Parathyroid adenoma (tissue), 2 donors: ENCODE results near the gene TNFRSF14.

Experiments used
- H2AFZ ChIP-seq: fragments of 300-600 bp; sonication (generic); one replicate; pipeline ENCODE4 v1.7.0; 2017; ENCODE audit warnings: antibody characterized with exemption, mild to moderate bottlenecking
- H3K27ac ChIP-seq: fragments of 300-600 bp; sonication (generic); one replicate; pipeline ENCODE4 v1.7.0; 2017
- H3K27me3 ChIP-seq: fragments of 300-600 bp; sonication (generic); one replicate; pipeline ENCODE4 v1.7.0; 2017; ENCODE audit warnings: low read length; ENCODE audit not compliant: control insufficient read depth, insufficient read depth
- H3K36me3 ChIP-seq: fragments of 300-600 bp; sonication (generic); one replicate; pipeline ENCODE4 v1.7.0; 2017; ENCODE audit warnings: low read length; ENCODE audit not compliant: control insufficient read depth, insufficient read depth
- H3K4me1 ChIP-seq: fragments of 300-600 bp; sonication (generic); one replicate; pipeline ENCODE4 v1.7.0; 2017; ENCODE audit warnings: control low read depth
- H3K4me2 ChIP-seq: fragments of 300-600 bp; sonication (generic); one replicate; pipeline ENCODE4 v1.7.0; 2017; ENCODE audit warnings: low read length
- H3K4me3 ChIP-seq: fragments of 300-600 bp; sonication (generic); one replicate; pipeline ENCODE4 v1.7.0; 2017; ENCODE audit warnings: low read depth, low read length
- H3K79me2 ChIP-seq: fragments of 300-600 bp; sonication (generic); one replicate; pipeline ENCODE4 v1.7.0; 2017; ENCODE audit warnings: control low read depth
- H3K9ac ChIP-seq: fragments of 300-600 bp; sonication (generic); one replicate; pipeline ENCODE4 v1.7.0; 2017; ENCODE audit warnings: mild to moderate bottlenecking
- H3K9me3 ChIP-seq: fragments of 300-600 bp; sonication (generic); one replicate; pipeline ENCODE4 v1.7.0; 2017; ENCODE audit warnings: low read length; ENCODE audit not compliant: control insufficient read depth
- TF ChIP-seq, protein P1 (sequence below): fragments of 300-600 bp; sonication (generic); IDR thresholded peaks from one replicate; pipeline ENCODE4 v1.7.0; 2017; ENCODE audit warnings: antibody characterized with exemption, mild to moderate bottlenecking
- donor health status: primary hyperparathyroidism.

Gene TNFRSF14

DNA sequence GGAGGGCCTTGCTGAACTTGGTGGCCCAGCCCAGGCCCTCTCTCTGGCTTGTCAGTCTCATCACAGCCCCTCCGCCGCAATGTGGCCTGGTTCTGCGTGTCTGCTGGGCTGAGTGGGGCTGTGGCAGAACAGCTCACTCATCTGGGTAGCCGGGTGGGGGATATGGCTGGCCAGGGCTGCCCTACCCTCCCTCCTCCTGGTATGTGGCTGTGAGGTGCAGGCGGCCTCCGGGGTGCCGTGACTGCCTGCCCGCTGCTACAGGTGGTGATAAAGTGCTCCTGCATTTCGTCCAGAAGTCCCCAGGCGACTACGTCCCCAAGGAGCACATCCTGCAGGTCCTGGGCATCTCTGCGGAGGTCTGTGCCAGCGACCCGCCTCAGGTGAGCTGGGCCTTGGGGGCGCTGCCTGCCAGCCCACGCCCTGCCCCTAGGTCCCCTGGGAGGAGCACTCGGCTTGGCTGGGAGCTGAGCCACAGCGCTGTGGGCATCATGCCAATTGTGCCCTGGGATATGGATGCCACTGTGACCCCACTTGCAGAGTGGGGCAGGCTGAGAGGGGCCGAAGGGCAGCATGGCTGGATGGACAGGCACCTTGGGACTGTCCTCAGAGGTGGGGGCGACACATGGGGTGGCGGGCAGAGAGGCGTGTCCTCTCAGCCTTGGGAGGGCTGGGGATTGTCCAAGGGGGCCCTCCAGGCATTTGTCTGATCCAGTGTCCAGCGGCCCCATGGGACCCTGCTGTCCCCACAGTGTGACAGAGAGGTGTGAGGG, 32.7 kb downstream of the TNFRSF14 start:
- Histone ChIP-seq H3K79me2 (no peaks in the 10 kb centered on the region), H3K4me1 (peaks cover 7% of the 10 kb centered on the region), H3K9me3 (no peaks in the 10 kb centered on the region), H3K4me3 (no peak overlapping the region), H3K27ac (no peak overlapping the region), H2AFZ (no peak overlapping the region), H3K9ac (no peak overlapping the region), H3K27me3 (no peaks in the 10 kb centered on the region), H3K36me3 (no peaks in the 10 kb centered on the region), H3K4me2 (no peak overlapping the region)
- TF ChIP-seq, protein P1, sequence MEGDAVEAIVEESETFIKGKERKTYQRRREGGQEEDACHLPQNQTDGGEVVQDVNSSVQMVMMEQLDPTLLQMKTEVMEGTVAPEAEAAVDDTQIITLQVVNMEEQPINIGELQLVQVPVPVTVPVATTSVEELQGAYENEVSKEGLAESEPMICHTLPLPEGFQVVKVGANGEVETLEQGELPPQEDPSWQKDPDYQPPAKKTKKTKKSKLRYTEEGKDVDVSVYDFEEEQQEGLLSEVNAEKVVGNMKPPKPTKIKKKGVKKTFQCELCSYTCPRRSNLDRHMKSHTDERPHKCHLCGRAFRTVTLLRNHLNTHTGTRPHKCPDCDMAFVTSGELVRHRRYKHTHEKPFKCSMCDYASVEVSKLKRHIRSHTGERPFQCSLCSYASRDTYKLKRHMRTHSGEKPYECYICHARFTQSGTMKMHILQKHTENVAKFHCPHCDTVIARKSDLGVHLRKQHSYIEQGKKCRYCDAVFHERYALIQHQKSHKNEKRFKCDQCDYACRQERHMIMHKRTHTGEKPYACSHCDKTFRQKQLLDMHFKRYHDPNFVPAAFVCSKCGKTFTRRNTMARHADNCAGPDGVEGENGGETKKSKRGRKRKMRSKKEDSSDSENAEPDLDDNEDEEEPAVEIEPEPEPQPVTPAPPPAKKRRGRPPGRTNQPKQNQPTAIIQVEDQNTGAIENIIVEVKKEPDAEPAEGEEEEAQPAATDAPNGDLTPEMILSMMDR = no peak

DNA sequence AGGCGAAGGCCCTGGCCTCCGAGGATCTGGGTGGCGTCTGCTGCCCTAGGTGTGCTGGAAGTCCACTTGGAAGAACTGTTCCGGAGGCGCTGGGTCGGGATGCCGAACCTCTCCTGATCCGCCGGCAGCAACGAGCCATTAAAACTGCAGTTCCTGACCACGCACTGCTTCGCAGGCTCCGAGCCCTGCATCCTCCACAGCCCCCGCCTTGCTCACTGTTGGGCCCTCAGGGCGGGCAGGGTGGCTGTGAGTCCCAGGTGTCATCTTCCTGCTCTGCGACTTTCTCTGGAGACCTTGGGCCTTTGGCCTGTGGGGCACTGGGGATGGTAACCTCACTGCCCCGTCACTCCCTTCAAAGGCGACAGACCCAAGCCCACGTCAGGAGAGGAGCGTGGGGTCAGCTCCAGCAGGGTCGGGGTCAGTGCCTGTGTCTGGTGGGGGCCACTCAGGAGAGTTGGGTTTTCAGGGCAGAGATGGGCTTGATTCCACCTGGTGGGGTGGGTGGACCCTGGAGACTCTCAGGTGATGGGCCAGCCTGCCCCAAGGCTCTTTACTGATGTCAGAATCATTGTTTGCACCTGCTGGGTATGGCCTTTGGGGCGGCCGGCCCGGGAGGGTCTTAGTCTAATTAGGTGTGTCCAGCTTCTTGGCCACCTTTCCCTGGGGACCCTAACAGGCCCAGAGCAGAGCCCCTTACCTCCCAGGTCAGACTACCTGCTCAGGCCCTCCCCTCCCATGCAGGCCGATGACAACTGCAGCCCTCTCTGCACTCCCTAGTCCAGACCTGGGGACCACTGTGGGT, 33.5 kb downstream of the TNFRSF14 start:
- Histone ChIP-seq H3K36me3 (no peaks in the 10 kb centered on the region), H3K9ac (no peak overlapping the region), H3K4me1 (peaks cover 6% of the 10 kb centered on the region), H3K27ac (no peak overlapping the region), H3K9me3 (no peaks in the 10 kb centered on the region), H3K4me3 (no peak overlapping the region), H3K79me2 (no peaks in the 10 kb centered on the region), H3K27me3 (no peaks in the 10 kb centered on the region), H2AFZ (no peak overlapping the region), H3K4me2 (no peak overlapping the region)
- TF ChIP-seq, protein P1 = no peak

DNA sequence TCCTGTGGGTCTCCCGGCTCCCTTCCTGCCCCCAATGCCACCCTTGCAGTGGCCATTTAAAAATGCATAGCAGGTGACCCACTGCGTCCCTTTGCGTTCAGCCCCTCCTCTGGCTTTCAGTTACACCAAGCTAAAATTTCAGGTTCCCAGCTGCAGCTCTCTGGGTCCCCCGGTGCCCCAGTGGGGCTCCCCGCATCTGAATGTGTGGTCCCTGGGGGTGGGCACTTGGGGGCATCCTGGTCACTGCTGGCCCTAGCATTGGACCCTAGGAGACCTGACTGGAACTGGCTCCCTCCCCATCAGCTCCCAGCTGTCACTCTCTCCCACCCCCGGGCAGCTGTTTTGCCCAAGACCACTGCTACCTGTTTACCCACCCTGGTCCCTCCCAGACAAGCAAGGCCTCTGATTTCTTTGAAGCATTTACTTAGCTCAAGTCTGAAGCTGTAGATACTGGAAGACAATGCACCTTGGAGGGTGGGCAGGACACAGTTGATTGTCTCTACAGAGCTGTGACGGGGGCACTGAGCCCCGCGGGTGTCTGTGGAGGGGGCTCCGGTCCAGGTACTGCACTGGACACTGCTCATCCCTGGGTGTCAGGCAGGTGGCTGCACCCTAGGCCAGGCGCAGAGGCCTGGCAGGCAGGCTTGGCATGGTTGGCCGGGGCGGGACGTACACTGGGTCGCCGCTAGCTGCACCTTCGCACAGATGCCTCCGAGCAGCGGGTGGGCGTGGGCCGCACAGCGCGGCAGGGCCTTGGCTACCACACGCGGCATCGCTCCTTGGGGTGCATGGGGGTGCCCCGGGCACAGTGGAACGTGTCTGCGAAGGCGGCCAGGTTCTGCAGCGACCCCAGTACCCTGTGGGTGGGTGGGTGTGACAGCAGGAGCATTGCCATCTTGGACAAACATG, 34.3 kb downstream of the TNFRSF14 start:
- H3K9me3 ChIP-seq = no peaks in the 10 kb centered on the region
- H3K36me3 ChIP-seq = no peaks in the 10 kb centered on the region
- H3K9ac ChIP-seq = no peak overlapping the region
- no peaks in the 10 kb centered on the region for H3K79me2 ChIP-seq
- H3K4me3 ChIP-seq = no peak overlapping the region
- no peak overlapping the region for H3K4me2 ChIP-seq
- no peaks in the 10 kb centered on the region for H3K4me1 ChIP-seq
- H3K27ac ChIP-seq = no peak overlapping the region
- TF ChIP-seq, protein P1 = no peak
- H2AFZ ChIP-seq = no peak overlapping the region
- no peaks in the 10 kb centered on the region for H3K27me3 ChIP-seq

DNA sequence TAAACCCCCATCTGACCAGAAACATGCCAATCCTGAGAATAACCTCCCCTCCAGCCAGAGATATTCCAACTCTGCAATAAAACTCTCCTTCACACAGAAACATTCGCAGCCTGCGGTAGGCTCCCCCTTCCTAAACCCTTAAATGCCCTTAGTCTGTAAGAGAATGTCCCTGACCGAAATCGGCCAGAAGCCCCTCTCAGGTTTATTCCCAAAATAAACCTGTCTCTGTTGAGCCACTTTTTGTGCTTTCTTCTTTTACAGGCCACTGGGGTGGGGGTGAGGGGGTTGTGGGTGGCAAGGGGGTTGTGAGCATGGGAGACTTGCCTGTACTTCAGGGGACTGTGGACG, 35.0 kb downstream of the TNFRSF14 start:
- TF ChIP-seq, protein P1 = no peak
- Histone ChIP-seq H2AFZ (no peak overlapping the region), H3K36me3 (no peaks in the 10 kb centered on the region), H3K4me2 (no peak overlapping the region), H3K4me3 (no peak overlapping the region), H3K4me1 (no peaks in the 10 kb centered on the region), H3K27me3 (no peaks in the 10 kb centered on the region), H3K9ac (no peak overlapping the region), H3K9me3 (no peaks in the 10 kb centered on the region), H3K27ac (no peak overlapping the region), H3K79me2 (no peaks in the 10 kb centered on the region)
